ENCODE data around the gene GSC.
"Not testable (repeated sequence)": the region's sequence is repeated elsewhere in the genome, so short reads cannot be mapped to it uniquely, and the experiment has no call there.

The GSC gene

GRCh38 chr14:94771906-94772490 lies 2.1 kb upstream of the GSC start:
- DNase-seq (ENCODE audit: low spot score) = no peak

GRCh38 chr14:94771158-94771905 lies 1.4 kb upstream of the GSC start:
- DNase-seq (ENCODE audit: low spot score) = no peak

- no peak for DNase-seq (ENCODE audit: low spot score)
Measured at GRCh38 chr14:94770815-94771157, 873 bp upstream of the GSC start.

- no peak for DNase-seq (ENCODE audit: low spot score)
Measured at GRCh38 chr14:94770251-94770749, 387 bp upstream of the GSC start.

- no peak for DNase-seq (ENCODE audit: low spot score)
Measured at GRCh38 chr14:94768521-94769390, 1.2 kb downstream of the GSC start.

- no peak for DNase-seq (ENCODE audit: low spot score)
Measured at GRCh38 chr14:94768141-94768520, 1.8 kb downstream of the GSC start.

GRCh38 chr14:94767321-94767878 lies 2.5 kb downstream of the GSC start:
- no peak for DNase-seq (ENCODE audit: low spot score)

GRCh38 chr14:94764573-94764972 lies 5.3 kb downstream of the GSC start:
- DNase-seq (ENCODE audit: low spot score) = no peak

GRCh38 chr14:94762431-94762830 lies 7.5 kb downstream of the GSC start:
- DNase-seq (ENCODE audit: low spot score) = no peak

GRCh38 chr14:94761997-94762377 lies 7.9 kb downstream of the GSC start:
- DNase-seq (ENCODE audit: low spot score) = no peak

GRCh38 chr14:94761348-94761996 lies 8.4 kb downstream of the GSC start:
- DNase-seq (ENCODE audit: low spot score) = no peak

GRCh38 chr14:94756310-94756882 lies 13.5 kb downstream of the GSC start:
- no peak for DNase-seq (ENCODE audit: low spot score)

GRCh38 chr14:94754391-94754942 lies 15.4 kb downstream of the GSC start:
- no peak for DNase-seq (ENCODE audit: low spot score)

- no peak for DNase-seq (ENCODE audit: low spot score)
Measured at GRCh38 chr14:94752591-94753436, 17.1 kb downstream of the GSC start.

- no peak for DNase-seq (ENCODE audit: low spot score)
Measured at GRCh38 chr14:94751956-94752355, 18.0 kb downstream of the GSC start.

- no peak for DNase-seq (ENCODE audit: low spot score)
Measured at GRCh38 chr14:94751321-94751720, 18.6 kb downstream of the GSC start.

- no peak for DNase-seq (ENCODE audit: low spot score)
Measured at GRCh38 chr14:94750371-94750770, 19.5 kb downstream of the GSC start.

- peak; percentile 69 for DNase-seq (ENCODE audit: low spot score)
Measured at GRCh38 chr14:94748667-94749347, 21.1 kb downstream of the GSC start.

- no peak for DNase-seq (ENCODE audit: low spot score)
Measured at GRCh38 chr14:94747739-94748138, 22.2 kb downstream of the GSC start.

- DNase-seq (ENCODE audit: low spot score) = not testable (repeated sequence)
Measured at GRCh38 chr14:94747153-94747552, 22.8 kb downstream of the GSC start.

Measured in NAMALWA (cell line).